Upper lobe of left lung (tissue), 6 donors: ENCODE data around the gene ABCB7. TPM values are rescaled to one million over a fixed set of nuclear protein-coding genes. Genes with fewer than 3 reads are reported as not detected.

Source experiments
- ATAC-seq, 2 donors: fragments of 200-7000 bp; cut with Tn5 transposase; one replicate each; pipeline ENCODE4 v1.9.1; 2022; ENCODE audit warnings: mild to moderate bottlenecking in 2 of 2, moderate library complexity in 2 of 2; ENCODE audit not compliant: low FRiP score in 2 of 2
- DNase-seq, 2 donors: peaks; one replicate each; pipeline ENCODE4 v3.0.0-alpha.2; 2019 to 2020
- H3K27ac ChIP-seq, 4 donors: fragments of 200-600 bp; sonication (generic); one replicate each; pipeline ENCODE4 v1.5.1; 2016 to 2019
- H3K27me3 ChIP-seq, 4 donors: fragments of 200-600 bp; sonication (generic); one replicate each; pipeline ENCODE4 v1.5.1; 2017 to 2019
- H3K36me3 ChIP-seq, 4 donors: fragments of 200-600 bp; sonication (generic); one replicate each; pipeline ENCODE4 v1.5.1; 2016 to 2019
- H3K4me1 ChIP-seq, 4 donors: fragments of 200-600 bp; sonication (generic); one replicate each; pipeline ENCODE4 v1.5.1; 2018 to 2019
- H3K4me3 ChIP-seq, 4 donors: fragments of 200-600 bp; sonication (generic); one replicate each; pipeline ENCODE4 v1.5.1; 2017 to 2019; ENCODE audit warnings: mild to moderate bottlenecking in 2 of 4, moderate library complexity in 1 of 4
- H3K9me3 ChIP-seq, 4 donors: fragments of 200-600 bp; sonication (generic); one replicate each; pipeline ENCODE4 v1.5.1; 2018 to 2019
- EP300 ChIP-seq, 4 donors: sonication (generic); formaldehyde crosslinking; IDR thresholded peaks; one replicate each; pipeline ENCODE4 v1.5.1; 2017; ENCODE audit warnings: antibody characterized with exemption in 4 of 4, control low read depth in 2 of 4
- POLR2A ChIP-seq, 4 donors: fragments of 450-650 bp; IDR thresholded peaks; one replicate each; pipeline ENCODE4 v1.5.1; 2016 to 2017; ENCODE audit warnings: antibody characterized with exemption in 4 of 4, mild to moderate bottlenecking in 2 of 4
- POLR2AphosphoS5 ChIP-seq, 2 donors: sonication (generic); formaldehyde crosslinking; IDR thresholded peaks; one replicate each; pipeline ENCODE4 v1.5.1; 2017; ENCODE audit warnings: antibody characterized with exemption in 2 of 2
- WGBS, 2 donors: methylation state at CpG; one replicate each; pipeline ENCODE4 v1.1.5; 2017 to 2018; 5-methylcytosine and 5-hydroxymethylcytosine counted together
- total RNA-seq, 6 donors: library from RNA; depleted of rRNA in 4 of 6; stranded (reverse); fragments of >200 nt in 4 of 6; gene quantifications; one replicate each; pipeline versions ENCODE4 v1.1.0 to v1.2.1, GENCODE V29; 2016 to 2021
- TF ChIP-seq, protein P1 (sequence below), 6 experiments: fragments of 450-650 bp in 4 of 6; fragments of 200-600 bp in 2 of 6; sonication (generic) in 2 of 6; IDR thresholded peaks; one replicate each; pipeline ENCODE4 v1.5.1; 2016 to 2019; ENCODE audit warnings: antibody characterized with exemption in 6 of 6
- donor health status: DM: no; HTN: no; CAD: no; lungs with moderate emphysema.
- donor health status: DM: no; HTN: yes; CAD: no; lungs with severe emphysema.

The ABCB7 gene
- total RNA-seq, 6 donors from 2014 or later: 22.1 to 59.8 (median 41.5) TPM

DNA sequence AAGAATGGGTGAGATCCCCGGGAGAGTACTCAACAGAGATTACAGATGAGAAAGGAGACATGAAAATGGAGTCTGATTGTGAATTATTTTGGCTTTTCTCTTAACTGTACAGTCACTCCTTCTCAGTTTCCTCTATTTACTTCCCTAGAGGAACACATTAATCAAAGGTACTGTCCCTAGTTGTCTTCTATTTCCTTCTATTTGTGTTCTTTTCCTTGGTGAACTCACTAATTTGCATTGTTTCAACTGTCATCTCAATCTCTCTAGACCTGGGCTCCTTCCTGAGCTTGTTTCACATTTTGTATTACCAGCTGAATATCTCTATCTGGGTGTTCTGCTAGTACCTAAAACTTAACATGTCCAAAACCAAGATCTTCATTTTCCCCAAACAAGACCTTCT is 59.8 kb downstream of the ABCB7 start:
- ATAC-seq (no peak), DNase-seq (no peak)
- TF ChIP-seq EP300 (IDR thresholded peaks at IDR 0.05): no peak
- TF ChIP-seq POLR2AphosphoS5 (IDR thresholded peaks at IDR 0.05): no peak
- no peak for TF ChIP-seq POLR2A (IDR thresholded peaks at IDR 0.05)
- TF ChIP-seq, protein P1, sequence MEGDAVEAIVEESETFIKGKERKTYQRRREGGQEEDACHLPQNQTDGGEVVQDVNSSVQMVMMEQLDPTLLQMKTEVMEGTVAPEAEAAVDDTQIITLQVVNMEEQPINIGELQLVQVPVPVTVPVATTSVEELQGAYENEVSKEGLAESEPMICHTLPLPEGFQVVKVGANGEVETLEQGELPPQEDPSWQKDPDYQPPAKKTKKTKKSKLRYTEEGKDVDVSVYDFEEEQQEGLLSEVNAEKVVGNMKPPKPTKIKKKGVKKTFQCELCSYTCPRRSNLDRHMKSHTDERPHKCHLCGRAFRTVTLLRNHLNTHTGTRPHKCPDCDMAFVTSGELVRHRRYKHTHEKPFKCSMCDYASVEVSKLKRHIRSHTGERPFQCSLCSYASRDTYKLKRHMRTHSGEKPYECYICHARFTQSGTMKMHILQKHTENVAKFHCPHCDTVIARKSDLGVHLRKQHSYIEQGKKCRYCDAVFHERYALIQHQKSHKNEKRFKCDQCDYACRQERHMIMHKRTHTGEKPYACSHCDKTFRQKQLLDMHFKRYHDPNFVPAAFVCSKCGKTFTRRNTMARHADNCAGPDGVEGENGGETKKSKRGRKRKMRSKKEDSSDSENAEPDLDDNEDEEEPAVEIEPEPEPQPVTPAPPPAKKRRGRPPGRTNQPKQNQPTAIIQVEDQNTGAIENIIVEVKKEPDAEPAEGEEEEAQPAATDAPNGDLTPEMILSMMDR (IDR thresholded peaks at IDR 0.05): no peak
- no peak overlapping the region for H3K4me3 ChIP-seq
- H3K36me3 ChIP-seq: no peaks in the 10 kb centered on the region
- no peaks in the 10 kb centered on the region for H3K27me3 ChIP-seq
- no peak overlapping the region for H3K27ac ChIP-seq
- WGBS, 2 donors: 48 to 53% methylated on average over 1 of the region's 1 CpG
- H3K4me1 ChIP-seq: no peaks in the 10 kb centered on the region
- no peaks in the 10 kb centered on the region for H3K9me3 ChIP-seq

DNA sequence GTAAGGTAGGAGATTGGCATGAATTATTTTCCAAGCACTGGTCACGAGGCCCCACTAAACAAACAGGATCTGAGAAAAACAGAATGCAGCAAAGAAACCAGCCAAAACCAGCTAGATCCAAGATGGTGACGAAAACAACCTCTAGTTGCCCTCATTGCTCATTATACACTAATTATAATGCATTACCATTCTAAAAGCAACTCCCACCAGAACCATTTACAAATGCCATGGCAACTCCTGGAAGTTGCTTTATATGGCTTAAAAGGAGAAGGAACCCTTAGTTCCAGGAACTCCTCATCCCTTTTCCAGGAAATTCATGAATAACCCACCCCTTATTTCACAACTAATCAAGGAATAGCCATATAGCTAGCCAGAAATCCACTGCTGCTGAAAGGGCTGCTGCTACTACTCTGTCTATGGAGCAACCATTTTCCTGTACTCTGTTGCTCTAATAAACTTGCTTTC is 69.3 kb downstream of the ABCB7 start:
- ATAC-seq: no peak
- H3K36me3 ChIP-seq: no peaks in the 10 kb centered on the region
- no peak for TF ChIP-seq POLR2A (IDR thresholded peaks at IDR 0.05)
- TF ChIP-seq EP300 (IDR thresholded peaks at IDR 0.05): no peak
- TF ChIP-seq POLR2AphosphoS5 (IDR thresholded peaks at IDR 0.05): no peak
- TF ChIP-seq, protein P1 (IDR thresholded peaks at IDR 0.05): no peak
- H3K9me3 ChIP-seq: no peaks in the 10 kb centered on the region
- no peaks in the 10 kb centered on the region for H3K27me3 ChIP-seq
- peaks cover 0 to 3% (median 0%) of the 10 kb centered on the region in 4 donors for H3K4me1 ChIP-seq
- 61 to 87% methylated on average over 2 of the region's 2 CpGs for WGBS, 2 donors
- DNase-seq: no peak
- no peak overlapping the region for H3K27ac ChIP-seq
- no peak overlapping the region for H3K4me3 ChIP-seq

DNA sequence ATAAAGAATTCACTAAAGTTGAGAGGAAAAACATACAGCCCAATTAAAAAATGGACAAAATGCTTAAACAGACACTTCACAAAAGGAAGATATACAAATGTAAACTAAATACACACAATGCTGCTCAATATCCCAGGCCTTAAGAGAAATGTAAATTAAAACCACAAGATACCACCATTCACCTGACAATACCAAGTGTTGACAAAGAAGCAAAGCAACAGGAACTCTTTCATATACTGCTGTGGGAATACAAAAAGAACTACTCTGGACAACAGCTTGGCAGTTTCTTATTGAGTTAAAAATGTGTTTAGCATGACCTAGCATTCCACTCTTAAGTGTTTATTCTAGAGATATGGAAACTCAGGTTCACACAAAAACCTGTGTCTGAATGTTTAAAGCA is 71.3 kb downstream of the ABCB7 start:
- no peak for ATAC-seq
- Histone ChIP-seq H3K27ac (no peak overlapping the region), H3K36me3 (no peaks in the 10 kb centered on the region), H3K27me3 (no peaks in the 10 kb centered on the region), H3K4me1 (peaks cover 0 to 3% (median 0%) of the 10 kb centered on the region in 4 donors), H3K4me3 (no peak overlapping the region), H3K9me3 (no peaks in the 10 kb centered on the region)
- no peak for DNase-seq
- TF ChIP-seq POLR2AphosphoS5 (IDR thresholded peaks at IDR 0.05): no peak

- H3K4me1 ChIP-seq: no peaks in the 10 kb centered on the region
- no peak overlapping the region for H3K4me3 ChIP-seq
- ATAC-seq (no peak), DNase-seq (no peak)
- no peak overlapping the region for H3K27ac ChIP-seq
- H3K36me3 ChIP-seq: no peaks in the 10 kb centered on the region
- H3K27me3 ChIP-seq: no peaks in the 10 kb centered on the region
- TF ChIP-seq POLR2AphosphoS5 (IDR thresholded peaks at IDR 0.05) (no peak), EP300 (IDR thresholded peaks at IDR 0.05) (no peak), POLR2A (IDR thresholded peaks at IDR 0.05) (no peak)
- TF ChIP-seq, protein P1 (IDR thresholded peaks at IDR 0.05): no peak
- WGBS, 2 donors: 93 to 94% methylated on average over 1 of the region's 1 CpG
- no peaks in the 10 kb centered on the region for H3K9me3 ChIP-seq
Measured at GRCh38 chrX:75076429-75076828, 79.7 kb downstream of the ABCB7 start.

DNA sequence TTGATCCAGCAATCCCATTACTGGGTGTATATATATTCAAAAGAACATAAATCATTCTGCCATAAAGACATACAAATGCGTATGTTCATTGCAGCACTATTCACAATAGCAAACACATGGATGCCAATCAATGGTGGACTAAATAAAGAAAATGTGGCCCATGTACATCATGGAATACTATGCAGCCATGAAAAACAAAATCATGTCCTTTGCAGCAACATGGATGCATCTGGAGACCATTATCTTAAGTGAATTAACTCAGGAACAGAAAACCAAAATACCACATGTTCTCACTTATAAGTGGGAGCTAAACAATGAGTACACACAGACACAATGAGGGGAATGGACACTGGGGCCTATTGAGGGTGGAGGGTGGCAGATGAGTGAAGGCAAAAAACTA is 81.6 kb downstream of the ABCB7 start:
- Histone ChIP-seq H3K27me3 (no peaks in the 10 kb centered on the region), H3K4me3 (no peak overlapping the region), H3K9me3 (no peaks in the 10 kb centered on the region), H3K36me3 (peaks cover 0 to 5% (median 2%) of the 10 kb centered on the region in 4 donors), H3K27ac (no peak overlapping the region), H3K4me1 (no peaks in the 10 kb centered on the region)
- WGBS, 2 donors: 0 to 93% methylated on average over 1 of the region's 1 CpG
- DNase-seq (no peak), ATAC-seq (no peak)
- TF ChIP-seq POLR2A (IDR thresholded peaks at IDR 0.05) (no peak), EP300 (IDR thresholded peaks at IDR 0.05) (no peak), POLR2AphosphoS5 (IDR thresholded peaks at IDR 0.05) (no peak)
- TF ChIP-seq, protein P1 (IDR thresholded peaks at IDR 0.05): no peak
